NCI-H69 (cell line): Measurements from ENCODE around the gene FAXC.
A peak's percentile ranks its signal among the peaks of the same experiment; 100 is the strongest.
"Not testable (repeated sequence)": the region's sequence is repeated elsewhere in the genome, so short reads cannot be mapped to it uniquely, and the experiment has no call there.

Experiments used
- DNase-seq: peaks from one replicate; lab custom pipeline; 2025; lab: John Stamatoyannopoulos, UW

Gene FAXC

GRCh38 chr6:99341862-99342455 is 7.5 kb downstream of the FAXC start:
- DNase-seq = no peak

- no peak for DNase-seq
Measured at GRCh38 chr6:99338188-99338587, 11.3 kb downstream of the FAXC start.

GRCh38 chr6:99335298-99335697 is 14.2 kb downstream of the FAXC start:
- not testable (repeated sequence) for DNase-seq

GRCh38 chr6:99334526-99335127 is 14.8 kb downstream of the FAXC start:
- DNase-seq = peak; percentile 74

- no peak for DNase-seq
Measured at GRCh38 chr6:99333068-99333467, 16.4 kb downstream of the FAXC start.

- DNase-seq = no peak
Measured at GRCh38 chr6:99331531-99331930, 17.9 kb downstream of the FAXC start.

- peak; percentile 76 for DNase-seq
Measured at GRCh38 chr6:99330159-99330558, 19.3 kb downstream of the FAXC start.

- no peak for DNase-seq
Measured at GRCh38 chr6:99324996-99325395, 24.5 kb downstream of the FAXC start.

- DNase-seq = peak; percentile 23
Measured at GRCh38 chr6:99318566-99318965, 30.9 kb downstream of the FAXC start.

- DNase-seq = no peak
Measured at GRCh38 chr6:99312354-99312753, 37.1 kb downstream of the FAXC start.

- no peak for DNase-seq
Measured at GRCh38 chr6:99310553-99310952, 38.9 kb downstream of the FAXC start.

- DNase-seq = no peak
Measured at GRCh38 chr6:99309557-99309956, 39.9 kb downstream of the FAXC start.

GRCh38 chr6:99308788-99309187 is 40.7 kb downstream of the FAXC start:
- no peak for DNase-seq

GRCh38 chr6:99307295-99307907 is 42.1 kb downstream of the FAXC start:
- DNase-seq = no peak

GRCh38 chr6:99306341-99306740 is 43.1 kb downstream of the FAXC start:
- DNase-seq = no peak

GRCh38 chr6:99305021-99305554 is 44.4 kb downstream of the FAXC start:
- DNase-seq = peak; percentile 45

- no peak for DNase-seq
Measured at GRCh38 chr6:99297415-99297814, 52.1 kb downstream of the FAXC start.

- no peak for DNase-seq
Measured at GRCh38 chr6:99297006-99297405, 52.5 kb downstream of the FAXC start.

GRCh38 chr6:99296261-99296660 is 53.2 kb downstream of the FAXC start:
- no peak for DNase-seq

GRCh38 chr6:99295276-99295675 is 54.2 kb downstream of the FAXC start:
- DNase-seq = no peak

- no peak for DNase-seq
Measured at GRCh38 chr6:99294786-99295185, 54.7 kb downstream of the FAXC start.

- no peak for DNase-seq
Measured at GRCh38 chr6:99289701-99290100, 59.8 kb downstream of the FAXC start.

- no peak for DNase-seq
Measured at GRCh38 chr6:99288668-99289067, 60.8 kb downstream of the FAXC start.
